IMR-90 (cell line): ENCODE measurements around the gene ATP2B2. TPM values are rescaled to one million over a fixed set of nuclear protein-coding genes. Genes with fewer than 3 reads are reported as not detected.

Experiments
- ATAC-seq: fragments of 200-7000 bp; cut with Tn5 transposase; 2 replicates; pipeline ENCODE4 v1.9.1; 2020; ENCODE audit warnings: low read depth, mild to moderate bottlenecking, moderate library complexity
- BruUV-seq: library from RNA; stranded (reverse); fragments of 400-500 nt; replicated peaks from 2 replicates; lab custom pipeline; 2021; lab: Mats Ljungman, UMichigan
- CTCF ChIA-PET: fragments of 300-600 bp; formaldehyde crosslinking; extraction: SDS; loops from one replicate; lab custom pipeline; 2021; ENCODE audit warnings: antibody characterized with exemption; lab: Yijun Ruan, JAX
- POLR2A ChIA-PET: fragments of 300-600 bp; sonication (Branson Sonifier 250); formaldehyde crosslinking; loops from one replicate; lab custom pipeline; 2022; ENCODE audit warnings: antibody characterized with exemption; ENCODE audit not compliant: unreplicated experiment; lab: Charles Lee
- DNase-seq: peaks from one replicate; pipeline ENCODE4 v3.0.0; 2013
- H2AFZ ChIP-seq: replicated peaks from 2 replicates; pipeline ENCODE3; 2013; ENCODE audit warnings: low read length, mild to moderate bottlenecking; ENCODE audit not compliant: poor library complexity
- H2AK5ac ChIP-seq: 2 replicates; pipeline ENCODE4 v1.6.1; 2013; ENCODE audit warnings: low read depth, low read length, inconsistent platforms
- H2AK9ac ChIP-seq: replicated peaks from 2 replicates; pipeline ENCODE3; 2013; ENCODE audit warnings: mild to moderate bottlenecking, low read depth, low read length, moderate library complexity; ENCODE audit not compliant: poor library complexity
- H2BK120ac ChIP-seq: 2 replicates; pipeline ENCODE4 v1.6.1; 2013; ENCODE audit warnings: low read depth, low read length, inconsistent platforms
- H2BK15ac ChIP-seq: 3 replicates; pipeline ENCODE4 v1.6.1; 2013; ENCODE audit warnings: low read depth, low read length, inconsistent platforms
- H2BK20ac ChIP-seq: 2 replicates; pipeline ENCODE4 v1.6.1; 2013; ENCODE audit warnings: low read depth, mild to moderate bottlenecking, inconsistent platforms, low read length, moderate library complexity
- H2BK5ac ChIP-seq: 2 replicates; pipeline ENCODE4 v1.6.1; 2013; ENCODE audit warnings: mild to moderate bottlenecking, low read depth, low read length, inconsistent platforms; ENCODE audit not compliant: poor library complexity, severe bottlenecking
- H3K14ac ChIP-seq: replicated peaks from 2 replicates; pipeline ENCODE4 v1.6.1; 2013; ENCODE audit warnings: low read depth, low read length, inconsistent platforms
- H3K18ac ChIP-seq: 2 replicates; pipeline ENCODE4 v1.6.1; 2013; ENCODE audit warnings: low read depth, low read length, control low read depth
- H3K23ac ChIP-seq: 2 replicates; pipeline ENCODE4 v1.6.1; 2013; ENCODE audit warnings: low read depth, low read length, inconsistent platforms
- H3K27ac ChIP-seq: 2 replicates; pipeline ENCODE4 v1.5.1; 2013; ENCODE audit warnings: mild to moderate bottlenecking, control low read depth, low read length; ENCODE audit not compliant: insufficient read depth
- H3K27me3 ChIP-seq: 2 replicates; pipeline ENCODE4 v1.6.1; 2013; ENCODE audit warnings: low read length; ENCODE audit not compliant: control insufficient read depth, insufficient read depth
- H3K36me3 ChIP-seq: 2 replicates; pipeline ENCODE4 v1.6.1; 2013; ENCODE audit warnings: low read length, mixed read lengths; ENCODE audit not compliant: control insufficient read depth, insufficient read depth
- H3K4ac ChIP-seq: 2 replicates; pipeline ENCODE4 v1.6.1; 2013; ENCODE audit warnings: low read depth, low read length, inconsistent platforms
- H3K4me1 ChIP-seq: 2 replicates; pipeline ENCODE4 v1.6.1; 2013; ENCODE audit warnings: low read length, mixed read lengths; ENCODE audit not compliant: control insufficient read depth, insufficient read depth
- H3K4me2 ChIP-seq: 2 replicates; pipeline ENCODE4 v1.6.1; 2013; ENCODE audit warnings: low read depth, mild to moderate bottlenecking, control low read depth, low read length, moderate library complexity
- H3K4me3 ChIP-seq: 2 replicates; pipeline ENCODE4 v1.5.1; 2013; ENCODE audit warnings: low read depth, mild to moderate bottlenecking, control low read depth, low read length, moderate library complexity; ENCODE audit not compliant: insufficient read depth
- H3K56ac ChIP-seq: 2 replicates; pipeline ENCODE4 v1.6.1; 2013; ENCODE audit warnings: low read length, inconsistent platforms; ENCODE audit not compliant: insufficient read depth; ENCODE audit errors: extremely low read depth
- H3K79me1 ChIP-seq, 2 experiments: 2 replicates each; pipeline ENCODE4 v1.6.1; 2013; ENCODE audit warnings: low read length in 2 of 2, inconsistent platforms in 1 of 2, low read depth in 1 of 2
- H3K9ac ChIP-seq: 2 replicates; pipeline ENCODE4 v1.6.1; 2013; ENCODE audit warnings: low read depth, low read length, control low read depth
- H3K9me1 ChIP-seq: 2 replicates; pipeline ENCODE4 v1.6.1; 2013; ENCODE audit warnings: low read length, inconsistent platforms; ENCODE audit not compliant: insufficient read depth
- H3K9me3 ChIP-seq: 2 replicates; pipeline ENCODE4 v1.6.1; 2013; ENCODE audit warnings: low read length; ENCODE audit not compliant: control insufficient read depth, insufficient read depth
- H4K20me1 ChIP-seq: 2 replicates; pipeline ENCODE4 v1.6.1; 2013; ENCODE audit warnings: low read length, inconsistent platforms; ENCODE audit not compliant: insufficient read depth
- H4K5ac ChIP-seq: 2 replicates; pipeline ENCODE4 v1.6.1; 2013; ENCODE audit warnings: mild to moderate bottlenecking, low read depth, low read length, control low read depth
- H4K8ac ChIP-seq, 2 experiments: 2 replicates each; pipeline ENCODE4 v1.6.1; 2013; ENCODE audit warnings: low read depth in 2 of 2, low read length in 2 of 2, control low read depth in 1 of 2, inconsistent platforms in 1 of 2
- H4K91ac ChIP-seq: 2 replicates; pipeline ENCODE4 v1.6.1; 2013; ENCODE audit warnings: low read depth, low read length, inconsistent platforms; ENCODE audit not compliant: insufficient read depth
- BHLHE40 ChIP-seq: fragments of 150-350 bp; IDR thresholded peaks from 2 replicates; pipeline ENCODE4 v1.6.1; 2016; ENCODE audit warnings: mild to moderate bottlenecking, low read depth, low read length
- CEBPB ChIP-seq: IDR thresholded peaks from 2 replicates; pipeline ENCODE4 v1.6.1; 2012; ENCODE audit warnings: low read depth, low read length, improper control_type of control experiment
- CHD1 ChIP-seq: IDR thresholded peaks from 2 replicates; pipeline ENCODE4 v1.6.1; 2012; ENCODE audit warnings: low read depth, low read length, improper control_type of control experiment
- CTCF ChIP-seq: conservative IDR thresholded peaks from 2 replicates; pipeline ENCODE4 v1.5.1; 2012; ENCODE audit warnings: mild to moderate bottlenecking, low read depth, low read length, improper control_type of control experiment
- ELK1 ChIP-seq: fragments of 150-350 bp; IDR thresholded peaks from 2 replicates; pipeline ENCODE4 v1.6.1; 2016; ENCODE audit warnings: low read depth, mild to moderate bottlenecking, low read length, moderate library complexity, borderline replicate concordance
- FOS ChIP-seq: fragments of 150-350 bp; IDR thresholded peaks from 2 replicates; pipeline ENCODE4 v1.6.1; 2016; ENCODE audit warnings: low read depth, low read length
- MAFK ChIP-seq: IDR thresholded peaks from 2 replicates; pipeline ENCODE4 v1.6.1; 2012; ENCODE audit warnings: low read depth, low read length, improper control_type of control experiment
- MXI1 ChIP-seq: IDR thresholded peaks from 2 replicates; pipeline ENCODE4 v1.6.1; 2012; ENCODE audit warnings: low read depth, mild to moderate bottlenecking, low read length, moderate library complexity, borderline replicate concordance
- NFE2L2 ChIP-seq: fragments of 150-350 bp; IDR thresholded peaks from 2 replicates; pipeline ENCODE4 v1.6.1; 2016; ENCODE audit warnings: low read depth, mild to moderate bottlenecking, low read length
- POLR2A ChIP-seq: IDR thresholded peaks from 2 replicates; pipeline ENCODE4 v1.6.1; 2012; ENCODE audit warnings: mild to moderate bottlenecking, low read depth, low read length
- RAD21 ChIP-seq: IDR thresholded peaks from 2 replicates; pipeline ENCODE4 v1.6.1; 2012; ENCODE audit warnings: low read length, improper control_type of control experiment
- RCOR1 ChIP-seq: IDR thresholded peaks from 2 replicates; pipeline ENCODE4 v1.6.1; 2012; ENCODE audit warnings: mild to moderate bottlenecking, low read length, improper control_type of control experiment; ENCODE audit not compliant: insufficient replicate concordance
- RFX5 ChIP-seq: IDR thresholded peaks from 2 replicates; pipeline ENCODE4 v1.8.0; 2012; ENCODE audit warnings: low read depth, mild to moderate bottlenecking, low read length, moderate library complexity
- USF2 ChIP-seq: fragments of 150-350 bp; IDR thresholded peaks from 2 replicates; pipeline ENCODE4 v1.6.1; 2017; ENCODE audit warnings: mild to moderate bottlenecking, antibody characterized with exemption, low read length, low read depth
- WGBS, 2 experiments: methylation state at CpG; one replicate each; pipeline versions ENCODE4 v1.1.5 to v1.1.7; 2013; ENCODE audit warnings: missing lambda C conversion rate in 2 of 2; ENCODE audit not compliant: insufficient read length in 1 of 2; ENCODE audit errors: extremely low coverage in 2 of 2; 5-methylcytosine and 5-hydroxymethylcytosine counted together
- dilution Hi-C: fragments of 300-500 bp; cut with HindIII; formaldehyde crosslinking; loops from one replicate; pipeline ENCODE4 v1.14.3; 2018; ENCODE audit warnings: low sequenced_read_pairs; ENCODE audit not compliant: unreplicated experiment
- in situ Hi-C: fragments of 300-500 bp; cut with MboI; formaldehyde crosslinking; loops from 3 replicates; pipeline ENCODE4 v1.14.3; 2019; ENCODE audit warnings: low sequenced_read_pairs, inconsistent platforms, mixed read lengths
- intact Hi-C: fragments of 100-400 bp; cut with micrococcal nuclease; formaldehyde crosslinking; loops from 2 replicates; pipeline ENCODE4 v1.10.0; 2022
- polyA plus RNA-seq, 3 experiments: library from polyadenylated mRNA; depleted of rRNA; stranded (reverse); fragments of >200 nt; gene quantifications; 2 replicates each; pipeline ENCODE4 v1.2.3, GENCODE V29; 2012; ENCODE audit warnings: low replicate concordance in 1 of 3
- total RNA-seq: library from RNA; depleted of rRNA; stranded (reverse); fragments of >200 nt; gene quantifications from 2 replicates; pipeline ENCODE4 v1.2.3, GENCODE V29; 2012

Gene ATP2B2
- total and polyA plus RNA-seq, 2 of the 4 experiments (the other 2 are of a cell fraction): under 0.01 to 0.02 TPM

- peak overlapping the region; percentile 5 to 79; a peak in 2 of 4 replicates for H4K8ac ChIP-seq
- H3K4me3 ChIP-seq: no peak overlapping the region
- peak overlapping the region; percentile 79 for H2BK120ac ChIP-seq
- H3K4me1 ChIP-seq: peaks cover 21% of the 10 kb centered on the region
- intact Hi-C loops: loop anchor here (1.0 to 5.0 kb wide), 2 partner anchors 9 to 71 kb away; no protein-coding TSS in a partner anchor
- WGBS, 2 experiments: no CpG with 5 or more reads among the region's 7 CpGs
- H3K4me2 ChIP-seq: peak overlapping the region; percentile 54
- peak overlapping the region; percentile 41; the same call in 1 of the 2 replicates for H3K14ac ChIP-seq
- peak overlapping the region; percentile 61 for H3K23ac ChIP-seq
- peak overlapping the region; percentile 85 for H3K4ac ChIP-seq
- ATAC-seq (peak; percentile 86), DNase-seq (peak; percentile 100)
- peak overlapping the region; percentile 26 for H2AK9ac ChIP-seq
- peak overlapping the region; percentile 89; the same call in 1 of the 3 replicates for H2BK15ac ChIP-seq
- H3K9ac ChIP-seq: no peak overlapping the region
- no peaks in the 10 kb centered on the region for H4K20me1 ChIP-seq
- H4K91ac ChIP-seq: peak overlapping the region; percentile 65; the same call in 1 of the 2 replicates
- H3K18ac ChIP-seq: peak overlapping the region; percentile 62; the same call in 1 of the 2 replicates
- peaks cover 8% of the 10 kb centered on the region for H3K9me3 ChIP-seq
- BruUV-seq: no TSS peak
- no peaks in the 10 kb centered on the region for H3K27me3 ChIP-seq
- in situ Hi-C loops: no loop called here
- no peaks in the 10 kb centered on the region for H3K36me3 ChIP-seq
- peak overlapping the region; percentile 74; the same call in 1 of the 2 replicates for H2AK5ac ChIP-seq
- H2AFZ ChIP-seq: peak overlapping the region; percentile 35
- ChIA-PET POLR2A (interaction anchor here (0.8 kb wide), 1 partner anchor 9 kb away, joined by 3 read pairs; no protein-coding TSS in a partner anchor), CTCF (interaction anchor here (0.6 to 1.6 kb wide), 7 partner anchors 9 to 44 kb away, joined by 3 to 5 read pairs (median 4); no protein-coding TSS in a partner anchor)
- H3K27ac ChIP-seq: peak overlapping the region; percentile 42
- peaks cover 24% of the 10 kb centered on the region for H3K9me1 ChIP-seq
- H2BK20ac ChIP-seq: peak overlapping the region; percentile 78
- peak overlapping the region; percentile 22; the same call in 1 of the 2 replicates for H3K56ac ChIP-seq
- peak overlapping the region; percentile 79 for H2BK5ac ChIP-seq
- dilution Hi-C loops: no loop called here
- peak overlapping the region; percentile 51; the same call in 1 of the 2 replicates for H4K5ac ChIP-seq
- no peaks in the 10 kb centered on the region for H3K79me1 ChIP-seq
- TF ChIP-seq MXI1: peak; percentile 21; the same call in 1 of the 2 replicates
- peak; percentile 86 for TF ChIP-seq FOS
- TF ChIP-seq CEBPB: peak; percentile 15; the same call in 1 of the 2 replicates
- peak; percentile 62 for TF ChIP-seq BHLHE40
- TF ChIP-seq CHD1: no peak
- TF ChIP-seq RCOR1: peak; percentile 64
- TF ChIP-seq RFX5: no peak
- TF ChIP-seq CTCF: 0 out of 2 replicates have a peak, but pooled peaks have one; percentile 23
- TF ChIP-seq POLR2A: 0 out of 2 replicates have a peak, but pooled peaks have one; percentile 22
- no peak for TF ChIP-seq ELK1
- no peak for TF ChIP-seq USF2
- peak; percentile 37 for TF ChIP-seq RAD21
- TF ChIP-seq MAFK: no peak
- TF ChIP-seq NFE2L2: peak; percentile 6; the same call in 1 of the 2 replicates
Measured at GRCh38 chr3:10366651-10367101, 138.7 kb downstream of the ATP2B2 start.
